Neural progenitor cell (in vitro differentiated cells): ENCODE results near the gene CLDN15. TPM values are rescaled to one million over a fixed set of nuclear protein-coding genes. Genes with fewer than 3 reads are reported as not detected.
"Not testable (repeated sequence)": the region's sequence is repeated elsewhere in the genome, so short reads cannot be mapped to it uniquely, and the experiment has no call there.

Source experiments
- DNase-seq: peaks from one replicate; pipeline ENCODE4 v3.0.0-alpha.2; 2016; ENCODE audit warnings: low spot score
- H2AFZ ChIP-seq: fragments of 200-600 bp; sonication (generic); replicated peaks from 2 replicates; pipeline ENCODE4 v1.6.1; 2016; ENCODE audit warnings: antibody characterized with exemption
- H3F3A ChIP-seq: fragments of 200-600 bp; sonication (generic); 2 replicates; pipeline ENCODE4 v1.6.1; 2016; ENCODE audit warnings: antibody characterized with exemption, low read depth
- H3K27ac ChIP-seq: fragments of 200-600 bp; sonication (generic); 2 replicates; pipeline ENCODE4 v1.5.1; 2016; ENCODE audit warnings: mild to moderate bottlenecking
- H3K27me3 ChIP-seq: fragments of 200-600 bp; sonication (generic); 2 replicates; pipeline ENCODE4 v1.6.1; 2016; ENCODE audit warnings: mild to moderate bottlenecking, moderate library complexity
- H3K36me3 ChIP-seq: fragments of 200-600 bp; sonication (generic); 2 replicates; pipeline ENCODE4 v1.5.1; 2016
- H3K4me1 ChIP-seq: fragments of 200-600 bp; sonication (generic); 2 replicates; pipeline ENCODE4 v1.6.1; 2016; ENCODE audit warnings: mixed run types
- H3K4me2 ChIP-seq: fragments of 200-600 bp; sonication (generic); 2 replicates; pipeline ENCODE4 v1.6.1; 2016
- H3K4me3 ChIP-seq: fragments of 200-600 bp; sonication (generic); 2 replicates; pipeline ENCODE4 v1.5.1; 2016
- H3K79me2 ChIP-seq: fragments of 200-600 bp; sonication (generic); 2 replicates; pipeline ENCODE4 v1.6.1; 2016; ENCODE audit warnings: low read depth
- H3K9ac ChIP-seq: fragments of 200-600 bp; sonication (generic); 2 replicates; pipeline ENCODE4 v1.6.1; 2016
- H3K9me3 ChIP-seq: fragments of 200-600 bp; sonication (generic); 2 replicates; pipeline ENCODE4 v1.5.1; 2016; ENCODE audit warnings: low read depth
- H4K20me1 ChIP-seq: fragments of 200-600 bp; sonication (generic); 2 replicates; pipeline ENCODE4 v1.6.1; 2016; ENCODE audit warnings: low read depth
- H3K27ac Mint-ChIP-seq: 3 replicates; pipeline ENCODE4 v1.8.0; 2021; ENCODE audit warnings: mixed read lengths
- H3K27me3 Mint-ChIP-seq: 2 replicates; pipeline ENCODE4 v1.8.0; 2022; ENCODE audit warnings: low read depth, mild to moderate bottlenecking, inconsistent platforms, moderate library complexity, mixed read lengths; ENCODE audit not compliant: insufficient read depth
- H3K36me3 Mint-ChIP-seq: 3 replicates; pipeline ENCODE4 v1.8.0; 2021; ENCODE audit warnings: mixed read lengths
- H3K4me1 Mint-ChIP-seq: 3 replicates; pipeline ENCODE4 v1.8.0; 2021; ENCODE audit warnings: mixed read lengths
- H3K4me3 Mint-ChIP-seq: 3 replicates; pipeline ENCODE4 v1.8.0; 2021; ENCODE audit warnings: mild to moderate bottlenecking, moderate library complexity, mixed read lengths
- H3K9me3 Mint-ChIP-seq: 3 replicates; pipeline ENCODE4 v1.8.0; 2020; ENCODE audit warnings: mixed read lengths
- EZH2 ChIP-seq: fragments of 200-600 bp; sonication (generic); IDR thresholded peaks from 2 replicates; pipeline ENCODE4 v1.6.1; 2017; ENCODE audit warnings: antibody characterized with exemption, mild to moderate bottlenecking, moderate library complexity
- EZH2phosphoT487 ChIP-seq: fragments of 200-600 bp; sonication (generic); IDR thresholded peaks from 2 replicates; pipeline ENCODE4 v1.6.1; 2017; ENCODE audit warnings: antibody characterized with exemption
- total RNA-seq: library from RNA; depleted of rRNA; stranded (reverse); fragments of >200 nt; gene quantifications from 2 replicates; pipeline ENCODE4 v1.2.3, GENCODE V29; 2015; ENCODE audit warnings: low replicate concordance
- TF ChIP-seq, protein P1 (sequence below): fragments of 200-600 bp; sonication (generic); IDR thresholded peaks from 2 replicates; pipeline ENCODE4 v1.5.1; 2017; ENCODE audit warnings: antibody characterized with exemption, mild to moderate bottlenecking

Gene CLDN15
- total RNA-seq, 1 donor from 2014 or later, result 1.2 TPM

GRCh38 chr7:101206665-101207042, 30.9 kb downstream of the CLDN15 start:
- Histone ChIP-seq H2AFZ (no peak overlapping the region), H3F3A (no peaks in the 10 kb centered on the region), H3K27ac (no peak overlapping the region), H3K79me2 (no peaks in the 10 kb centered on the region), H3K9ac (no peak overlapping the region), H3K9me3 (no peaks in the 10 kb centered on the region), H3K4me2 (no peak overlapping the region), H3K4me1 (no peaks in the 10 kb centered on the region), H4K20me1 (no peaks in the 10 kb centered on the region), H3K4me3 (no peak overlapping the region), H3K36me3 (no peaks in the 10 kb centered on the region), H3K27me3 (peaks cover 25% of the 10 kb centered on the region)
- no peak for TF ChIP-seq EZH2
- TF ChIP-seq EZH2phosphoT487, result no peak
- TF ChIP-seq, protein P1, sequence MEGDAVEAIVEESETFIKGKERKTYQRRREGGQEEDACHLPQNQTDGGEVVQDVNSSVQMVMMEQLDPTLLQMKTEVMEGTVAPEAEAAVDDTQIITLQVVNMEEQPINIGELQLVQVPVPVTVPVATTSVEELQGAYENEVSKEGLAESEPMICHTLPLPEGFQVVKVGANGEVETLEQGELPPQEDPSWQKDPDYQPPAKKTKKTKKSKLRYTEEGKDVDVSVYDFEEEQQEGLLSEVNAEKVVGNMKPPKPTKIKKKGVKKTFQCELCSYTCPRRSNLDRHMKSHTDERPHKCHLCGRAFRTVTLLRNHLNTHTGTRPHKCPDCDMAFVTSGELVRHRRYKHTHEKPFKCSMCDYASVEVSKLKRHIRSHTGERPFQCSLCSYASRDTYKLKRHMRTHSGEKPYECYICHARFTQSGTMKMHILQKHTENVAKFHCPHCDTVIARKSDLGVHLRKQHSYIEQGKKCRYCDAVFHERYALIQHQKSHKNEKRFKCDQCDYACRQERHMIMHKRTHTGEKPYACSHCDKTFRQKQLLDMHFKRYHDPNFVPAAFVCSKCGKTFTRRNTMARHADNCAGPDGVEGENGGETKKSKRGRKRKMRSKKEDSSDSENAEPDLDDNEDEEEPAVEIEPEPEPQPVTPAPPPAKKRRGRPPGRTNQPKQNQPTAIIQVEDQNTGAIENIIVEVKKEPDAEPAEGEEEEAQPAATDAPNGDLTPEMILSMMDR, result no peak
- peaks cover 22% of the 10 kb centered on the region for H3K27me3 Mint-ChIP-seq
- peaks cover 2% of the 10 kb centered on the region for H3K36me3 Mint-ChIP-seq
- H3K4me1 Mint-ChIP-seq, result no peaks in the 10 kb centered on the region
- no peak overlapping the region for H3K4me3 Mint-ChIP-seq
- no peak for DNase-seq
- H3K27ac Mint-ChIP-seq, result no peak overlapping the region
- no peaks in the 10 kb centered on the region for H3K9me3 Mint-ChIP-seq

DNA sequence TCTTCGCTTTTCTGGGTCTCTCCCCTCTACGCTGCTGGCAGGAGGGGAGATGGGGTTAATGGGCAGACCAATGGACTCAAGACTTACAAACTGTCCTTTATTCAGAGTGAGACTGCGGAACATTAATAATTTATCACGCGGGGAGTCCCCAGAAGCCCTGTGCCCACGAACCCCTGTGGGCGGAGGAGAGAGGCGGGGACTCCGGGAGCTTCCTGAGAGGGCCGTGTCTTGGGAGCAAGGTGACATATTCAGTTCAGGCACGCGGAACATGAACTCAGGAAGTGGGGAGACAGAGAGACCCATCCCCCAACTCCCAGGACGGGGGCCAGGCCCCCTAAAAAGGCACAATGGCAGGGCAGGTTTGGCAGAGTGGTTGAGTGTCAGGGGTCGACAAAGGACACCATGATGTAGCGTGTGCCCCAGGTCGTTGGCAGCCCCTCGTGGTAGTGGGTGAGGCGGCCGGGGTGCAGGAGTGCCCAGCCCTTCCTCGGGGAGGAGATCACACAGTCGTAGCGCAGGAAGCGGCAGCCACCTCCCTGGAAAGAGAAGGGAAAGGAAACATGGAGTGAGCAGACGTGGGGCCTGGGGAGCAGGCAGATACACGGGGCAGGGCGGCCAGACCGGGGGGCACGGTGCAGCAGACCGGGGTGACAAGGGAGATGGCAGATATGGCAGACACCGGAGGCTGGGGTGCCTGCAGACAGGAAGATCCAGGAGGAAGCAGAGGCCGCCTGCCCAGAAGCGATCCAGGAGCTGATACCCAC, 31.5 kb downstream of the CLDN15 start:
- Histone ChIP-seq H3K4me1 (no peaks in the 10 kb centered on the region), H3K4me2 (no peak overlapping the region), H3K4me3 (no peak overlapping the region), H3F3A (no peaks in the 10 kb centered on the region), H2AFZ (no peak overlapping the region), H3K27ac (no peak overlapping the region), H3K9ac (no peak overlapping the region), H3K36me3 (no peaks in the 10 kb centered on the region), H3K79me2 (no peaks in the 10 kb centered on the region), H3K9me3 (no peaks in the 10 kb centered on the region), H3K27me3 (peaks cover 30% of the 10 kb centered on the region), H4K20me1 (no peaks in the 10 kb centered on the region)
- H3K27me3 Mint-ChIP-seq, result peaks cover 25% of the 10 kb centered on the region
- no peak overlapping the region for H3K4me3 Mint-ChIP-seq
- H3K27ac Mint-ChIP-seq, result no peak overlapping the region
- no peaks in the 10 kb centered on the region for H3K4me1 Mint-ChIP-seq
- TF ChIP-seq EZH2 (no peak), EZH2phosphoT487 (no peak)
- TF ChIP-seq, protein P1, result no peak
- H3K36me3 Mint-ChIP-seq, result peaks cover 2% of the 10 kb centered on the region
- DNase-seq, result no peak
- no peaks in the 10 kb centered on the region for H3K9me3 Mint-ChIP-seq

DNA sequence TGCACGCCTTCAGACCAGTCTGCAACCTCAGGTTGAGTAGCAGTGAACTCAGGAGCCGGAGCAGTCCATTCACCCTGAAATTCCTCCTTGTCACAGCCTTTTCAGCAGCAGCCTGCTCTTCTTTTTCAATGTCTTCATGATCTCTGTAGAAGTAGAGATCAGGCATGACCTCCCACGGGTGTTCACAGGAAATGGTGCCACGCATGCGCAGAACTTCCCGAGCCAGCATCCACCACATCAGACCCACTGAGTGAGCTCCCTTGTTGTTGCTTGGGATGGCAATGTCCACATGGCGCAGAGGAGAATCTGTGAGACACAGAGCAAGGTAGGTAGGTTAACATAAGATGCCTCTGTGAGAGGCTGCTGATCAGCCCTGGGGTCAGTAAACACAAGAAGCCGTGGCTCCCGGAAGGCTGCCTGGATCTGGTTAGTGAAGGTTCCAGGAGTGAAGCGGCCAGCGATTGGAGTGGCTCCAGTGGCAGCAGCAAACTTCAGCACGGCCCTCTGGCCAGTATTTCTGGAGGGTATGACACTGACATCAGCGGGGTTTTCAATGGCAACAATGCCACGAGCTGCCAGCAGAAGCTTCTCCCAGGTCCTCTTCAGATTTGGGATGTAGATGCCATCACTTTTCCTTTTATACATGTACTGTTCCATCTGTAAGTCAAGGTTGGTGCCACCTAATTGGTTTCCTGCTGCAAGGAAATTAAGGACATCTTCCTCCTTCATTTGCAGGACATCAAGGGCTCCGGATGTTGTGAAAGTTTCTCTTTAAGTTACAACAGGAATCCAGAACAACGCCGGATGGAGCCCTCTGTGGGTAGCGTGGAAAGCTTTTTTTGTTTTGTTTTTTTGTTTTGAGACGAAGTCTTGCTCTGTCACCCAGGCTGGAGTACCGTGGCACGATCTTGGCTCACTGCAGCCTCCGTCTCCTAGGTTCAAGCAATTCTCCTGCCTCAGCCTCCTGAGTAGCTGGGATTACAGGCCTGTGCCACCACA, 33.6 kb downstream of the CLDN15 start:
- not testable (repeated sequence) for DNase-seq, H3K36me3 ChIP-seq, H3K9me3 Mint-ChIP-seq, H3K79me2 ChIP-seq, H3K4me3 ChIP-seq, H3K4me1 Mint-ChIP-seq, H3K27ac Mint-ChIP-seq, H3K4me1 ChIP-seq, H3F3A ChIP-seq, H2AFZ ChIP-seq, H3K4me3 Mint-ChIP-seq, H3K9ac ChIP-seq, H3K27ac ChIP-seq, H3K4me2 ChIP-seq, H3K9me3 ChIP-seq, H4K20me1 ChIP-seq, H3K36me3 Mint-ChIP-seq
- H3K27me3 Mint-ChIP-seq, result peaks cover 28% of the 10 kb centered on the region
- peaks cover 42% of the 10 kb centered on the region for H3K27me3 ChIP-seq

- no peak overlapping the region for H3K4me2 ChIP-seq
- Mint-ChIP-seq H3K27ac (no peak overlapping the region), H3K4me3 (no peak overlapping the region), H3K4me1 (peaks cover 6% of the 10 kb centered on the region), H3K9me3 (no peaks in the 10 kb centered on the region), H3K27me3 (peaks cover 26% of the 10 kb centered on the region), H3K36me3 (no peaks in the 10 kb centered on the region)
- TF ChIP-seq, protein P1, result no peak
- TF ChIP-seq EZH2 (no peak), EZH2phosphoT487 (no peak)
- no peak overlapping the region for H3K4me3 ChIP-seq
- H3K9ac ChIP-seq, result no peak overlapping the region
- no peaks in the 10 kb centered on the region for H3K4me1 ChIP-seq
- no peak overlapping the region for H3K27ac ChIP-seq
- no peaks in the 10 kb centered on the region for H3K9me3 ChIP-seq
- H3F3A ChIP-seq, result no peaks in the 10 kb centered on the region
- H3K27me3 ChIP-seq, result peaks cover 42% of the 10 kb centered on the region
- no peaks in the 10 kb centered on the region for H4K20me1 ChIP-seq
- no peak overlapping the region for H2AFZ ChIP-seq
- no peaks in the 10 kb centered on the region for H3K36me3 ChIP-seq
- no peaks in the 10 kb centered on the region for H3K79me2 ChIP-seq
- no peak for DNase-seq
Measured at GRCh38 chr7:101202603-101202918, 35.0 kb downstream of the CLDN15 start.
